ENCODE results near the gene ESRRA. TPM values are rescaled to one million over a fixed set of nuclear protein-coding genes. Genes with fewer than 3 reads are reported as not detected.
A peak's percentile ranks its signal among the peaks of the same experiment; 100 is the strongest.

Gene ESRRA
- total and polyA plus RNA-seq, 9 of the 15 experiments (the other 6 are each of a cell fraction or from before 2014, with no cell fraction given), result 0.27 to 89.7 (median 23.7) TPM

DNA sequence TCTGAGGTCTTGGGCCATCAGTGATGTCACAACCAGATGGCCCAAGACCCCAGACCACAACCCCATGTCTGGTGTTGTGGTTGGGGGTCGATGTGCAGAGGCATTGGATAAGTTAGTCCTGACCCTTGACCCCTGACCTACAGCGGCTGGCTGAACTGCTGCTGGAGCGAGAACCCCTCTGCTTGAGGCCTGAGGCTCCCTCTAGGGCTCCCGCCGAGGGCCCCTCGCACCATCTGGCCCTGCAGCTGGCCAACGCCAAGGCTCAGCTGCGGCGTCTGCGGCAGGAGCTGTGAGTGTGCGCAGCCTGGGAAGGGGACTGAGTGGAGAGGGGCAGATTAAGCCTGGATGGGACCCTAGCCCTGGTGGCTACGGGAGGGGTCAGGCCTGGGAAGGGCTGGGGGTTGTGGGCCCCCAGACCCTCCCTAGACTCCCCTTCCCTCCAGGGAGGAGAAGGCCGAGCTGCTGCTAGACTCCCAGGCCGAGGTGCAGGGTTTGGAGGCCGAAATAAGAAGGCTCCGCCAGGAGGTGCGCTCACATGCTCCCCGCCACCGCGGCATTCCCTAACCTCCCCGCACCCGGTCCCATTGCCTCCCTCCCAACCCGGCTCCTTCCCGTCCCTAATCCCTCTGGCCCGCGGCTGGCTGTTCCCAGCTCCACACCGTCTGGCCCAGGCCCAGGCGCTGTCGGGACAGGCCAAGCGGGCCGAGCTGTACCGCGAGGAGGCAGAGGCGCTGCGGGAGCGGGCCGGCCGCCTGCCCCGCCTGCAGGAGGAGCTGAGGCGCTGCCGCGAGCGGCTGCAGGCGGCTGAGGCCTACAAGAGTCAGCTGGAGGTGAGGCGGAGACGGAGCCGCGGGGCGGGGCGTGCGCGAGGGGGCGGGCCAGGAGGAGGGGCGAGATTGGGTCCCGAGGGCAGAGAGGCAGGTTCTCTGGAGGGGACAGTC lies 36.8 kb downstream of the ESRRA start (continued):
- TF ChIP-seq, protein P1, sequence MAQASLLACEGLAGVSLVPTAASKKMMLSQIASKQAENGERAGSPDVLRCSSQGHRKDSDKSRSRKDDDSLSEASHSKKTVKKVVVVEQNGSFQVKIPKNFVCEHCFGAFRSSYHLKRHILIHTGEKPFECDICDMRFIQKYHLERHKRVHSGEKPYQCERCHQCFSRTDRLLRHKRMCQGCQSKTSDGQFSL (CRISPR knock-in tag; IDR thresholded peaks at IDR 0.05), result no peak
- TF ChIP-seq, protein P1 (tag; IDR thresholded peaks at IDR 0.05), result no peak
- no peak for TF ChIP-seq SRSF1 (IDR thresholded peaks at IDR 0.05; ENCODE audit: low read depth, low read length)
- TF ChIP-seq ZNF253 (CRISPR knock-in tag; conservative IDR thresholded peaks at IDR 0.05), result no peak
- no peak for TF ChIP-seq MTA1 (IDR thresholded peaks at IDR 0.05; ENCODE audit: borderline replicate concordance)
- TF ChIP-seq, protein P2, sequence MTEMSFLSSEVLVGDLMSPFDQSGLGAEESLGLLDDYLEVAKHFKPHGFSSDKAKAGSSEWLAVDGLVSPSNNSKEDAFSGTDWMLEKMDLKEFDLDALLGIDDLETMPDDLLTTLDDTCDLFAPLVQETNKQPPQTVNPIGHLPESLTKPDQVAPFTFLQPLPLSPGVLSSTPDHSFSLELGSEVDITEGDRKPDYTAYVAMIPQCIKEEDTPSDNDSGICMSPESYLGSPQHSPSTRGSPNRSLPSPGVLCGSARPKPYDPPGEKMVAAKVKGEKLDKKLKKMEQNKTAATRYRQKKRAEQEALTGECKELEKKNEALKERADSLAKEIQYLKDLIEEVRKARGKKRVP (CRISPR knock-in tag; IDR thresholded peaks at IDR 0.05), result no peak
- TF ChIP-seq SREBF1 (IDR thresholded peaks at IDR 0.05; ENCODE audit: borderline replicate concordance, low read depth, low read length), result no peak
- TF ChIP-seq HEY1 (CRISPR knock-in tag; IDR thresholded peaks at IDR 0.05; ENCODE audit: borderline replicate concordance), result no peak
- no peak for TF ChIP-seq TCF7 (IDR thresholded peaks at IDR 0.05; ENCODE audit: borderline replicate concordance)
- TF ChIP-seq ZKSCAN3 (CRISPR knock-in tag; IDR thresholded peaks at IDR 0.05), result no peak
- TF ChIP-seq UBTF (IDR thresholded peaks at IDR 0.05; ENCODE audit: borderline replicate concordance in 1 of 2, low read depth in 2 of 2, low read length in 2 of 2), result peak; percentile 92 to 99
- no peak for TF ChIP-seq SMARCB1 (IDR thresholded peaks at IDR 0.05; ENCODE audit: insufficient read length, low read depth)
- TF ChIP-seq ZNF3 (CRISPR knock-in tag; IDR thresholded peaks at IDR 0.05), result no peak
- TF ChIP-seq ZNF592 (IDR thresholded peaks at IDR 0.05), result peak; percentile 88; the same call in 1 of the 2 replicates
- no peak for TF ChIP-seq RAD51 (IDR thresholded peaks at IDR 0.05; ENCODE audit: borderline replicate concordance, low read depth)
- TF ChIP-seq, protein P3, sequence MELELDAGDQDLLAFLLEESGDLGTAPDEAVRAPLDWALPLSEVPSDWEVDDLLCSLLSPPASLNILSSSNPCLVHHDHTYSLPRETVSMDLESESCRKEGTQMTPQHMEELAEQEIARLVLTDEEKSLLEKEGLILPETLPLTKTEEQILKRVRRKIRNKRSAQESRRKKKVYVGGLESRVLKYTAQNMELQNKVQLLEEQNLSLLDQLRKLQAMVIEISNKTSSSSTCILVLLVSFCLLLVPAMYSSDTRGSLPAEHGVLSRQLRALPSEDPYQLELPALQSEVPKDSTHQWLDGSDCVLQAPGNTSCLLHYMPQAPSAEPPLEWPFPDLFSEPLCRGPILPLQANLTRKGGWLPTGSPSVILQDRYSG (tag; conservative IDR thresholded peaks at IDR 0.05; ENCODE audit: low read depth), result no peak
- TF ChIP-seq NFYB (IDR thresholded peaks at IDR 0.05; ENCODE audit: extremely low read depth, insufficient read length), result no peak
